Measurements from ENCODE around the gene LAMA2. TPM values are rescaled to one million over a fixed set of nuclear protein-coding genes. Genes with fewer than 3 reads are reported as not detected.

The LAMA2 gene
- total RNA-seq, 1 experiment from 2014 or later = 2.2 TPM

GRCh38 chr6:129136751-129137150 lies 253.8 kb downstream of the LAMA2 start:
- BruUV-seq (replicated peaks) = no TSS peak
- POLR2A ChIA-PET = interaction anchor here (0.6 to 1.4 kb wide), 3 partner anchors 29 to 232 kb away, joined by 3 read pairs; no protein-coding TSS in a partner anchor
- H3K27me3 Mint-ChIP-seq (ENCODE audit: insufficient read depth, unreplicated experiment) = peaks cover 95% of the 10 kb centered on the region
- CTCF ChIA-PET = interaction anchor here (0.6 kb wide), 1 partner anchor 10 kb away, joined by 3 read pairs; no protein-coding TSS in a partner anchor
- no peak for TF ChIP-seq CTCF (IDR thresholded peaks at IDR 0.05; ENCODE audit: unreplicated experiment)
- DNase-seq (ENCODE audit: unreplicated experiment) = no peak
- peaks cover 6% of the 10 kb centered on the region for H3K4me1 Mint-ChIP-seq (ENCODE audit: insufficient read depth, unreplicated experiment)
- H3K9me3 Mint-ChIP-seq (ENCODE audit: unreplicated experiment) = no peaks in the 10 kb centered on the region
- intact Hi-C loops (cut with micrococcal nuclease) = no loop called here
- no peaks in the 10 kb centered on the region for H3K36me3 Mint-ChIP-seq (ENCODE audit: insufficient read depth, unreplicated experiment)
- H3K4me3 Mint-ChIP-seq (ENCODE audit: unreplicated experiment) = no peak overlapping the region
- H3K27ac Mint-ChIP-seq (ENCODE audit: low read depth, unreplicated experiment) = no peak overlapping the region

- Mint-ChIP-seq H3K4me3 (ENCODE audit: unreplicated experiment) (no peak overlapping the region), H3K27ac (ENCODE audit: low read depth, unreplicated experiment) (no peak overlapping the region), H3K4me1 (ENCODE audit: insufficient read depth, unreplicated experiment) (peaks cover 6% of the 10 kb centered on the region), H3K9me3 (ENCODE audit: unreplicated experiment) (no peaks in the 10 kb centered on the region), H3K36me3 (ENCODE audit: insufficient read depth, unreplicated experiment) (no peaks in the 10 kb centered on the region), H3K27me3 (ENCODE audit: insufficient read depth, unreplicated experiment) (peaks cover 93% of the 10 kb centered on the region)
- BruUV-seq (replicated peaks) = no TSS peak
- intact Hi-C loops (cut with micrococcal nuclease) = no loop called here
- no peak for TF ChIP-seq CTCF (IDR thresholded peaks at IDR 0.05; ENCODE audit: unreplicated experiment)
- DNase-seq (ENCODE audit: unreplicated experiment) = no peak
- POLR2A ChIA-PET = interaction anchor here (0.7 kb wide), 1 partner anchor 10 kb away, joined by 3 read pairs; no protein-coding TSS in a partner anchor
- CTCF ChIA-PET = no interaction called here
Observed at GRCh38 chr6:129138739-129139405, 255.9 kb downstream of the LAMA2 start.

GRCh38 chr6:129140526-129140925 lies 257.6 kb downstream of the LAMA2 start:
- no peak for TF ChIP-seq CTCF (IDR thresholded peaks at IDR 0.05; ENCODE audit: unreplicated experiment)
- no peak for DNase-seq (ENCODE audit: unreplicated experiment)
- ChIA-PET CTCF (interaction anchor here (0.7 to 1.0 kb wide), 2 partner anchors 25 to 90 kb away, joined by 3 read pairs; no protein-coding TSS in a partner anchor), POLR2A (no interaction called here)
- no peaks in the 10 kb centered on the region for H3K36me3 Mint-ChIP-seq (ENCODE audit: insufficient read depth, unreplicated experiment)
- no TSS peak for BruUV-seq (replicated peaks)
- intact Hi-C loops (cut with micrococcal nuclease) = no loop called here
- no peak overlapping the region for H3K4me3 Mint-ChIP-seq (ENCODE audit: unreplicated experiment)
- peaks cover 81% of the 10 kb centered on the region for H3K27me3 Mint-ChIP-seq (ENCODE audit: insufficient read depth, unreplicated experiment)
- H3K27ac Mint-ChIP-seq (ENCODE audit: low read depth, unreplicated experiment) = no peak overlapping the region
- peaks cover 6% of the 10 kb centered on the region for H3K4me1 Mint-ChIP-seq (ENCODE audit: insufficient read depth, unreplicated experiment)
- H3K9me3 Mint-ChIP-seq (ENCODE audit: unreplicated experiment) = no peaks in the 10 kb centered on the region

- no peaks in the 10 kb centered on the region for H3K36me3 Mint-ChIP-seq (ENCODE audit: insufficient read depth, unreplicated experiment)
- H3K27me3 Mint-ChIP-seq (ENCODE audit: insufficient read depth, unreplicated experiment) = peaks cover 71% of the 10 kb centered on the region
- POLR2A ChIA-PET = no interaction called here
- H3K27ac Mint-ChIP-seq (ENCODE audit: low read depth, unreplicated experiment) = no peak overlapping the region
- DNase-seq (ENCODE audit: unreplicated experiment) = no peak
- H3K4me1 Mint-ChIP-seq (ENCODE audit: insufficient read depth, unreplicated experiment) = peaks cover 6% of the 10 kb centered on the region
- no TSS peak for BruUV-seq (replicated peaks)
- TF ChIP-seq CTCF (IDR thresholded peaks at IDR 0.05; ENCODE audit: unreplicated experiment) = no peak
- intact Hi-C loops (cut with micrococcal nuclease) = no loop called here
- CTCF ChIA-PET = no interaction called here
- no peak overlapping the region for H3K4me3 Mint-ChIP-seq (ENCODE audit: unreplicated experiment)
- no peaks in the 10 kb centered on the region for H3K9me3 Mint-ChIP-seq (ENCODE audit: unreplicated experiment)
Observed at GRCh38 chr6:129141499-129141898, 258.6 kb downstream of the LAMA2 start.
